HG03571 (cell line): ENCODE results near the gene DIP2C.
"Not testable (repeated sequence)": the region's sequence is repeated elsewhere in the genome, so short reads cannot be mapped to it uniquely, and the experiment has no call there.

Experiments used
- ATAC-seq: cut with Tn5 transposase; IDR thresholded peaks from one replicate; pipeline ENCODE4 v1.9.1; 2021; ENCODE audit not compliant: unreplicated experiment

The DIP2C gene

DNA sequence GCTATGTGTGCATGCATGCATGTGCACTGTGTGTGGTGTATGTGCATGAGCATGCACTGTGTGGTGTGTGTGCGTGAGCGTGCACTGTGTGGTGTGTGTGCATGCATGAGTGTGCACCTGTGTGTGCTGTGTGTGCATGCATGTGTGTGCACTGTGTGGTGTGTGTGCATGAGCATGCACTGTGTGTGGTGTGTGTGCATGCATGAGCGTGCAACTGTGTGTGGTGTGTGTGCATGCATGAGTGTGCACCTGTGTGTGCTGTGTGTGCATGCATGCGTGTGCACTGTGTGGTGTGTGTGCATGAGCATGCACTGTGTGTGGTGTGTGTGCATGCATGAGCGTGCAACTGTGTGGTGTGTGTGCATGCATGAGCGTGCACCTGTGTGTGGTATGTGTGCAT is 10.7 kb upstream of the DIP2C start:
- not testable (repeated sequence) for ATAC-seq

DNA sequence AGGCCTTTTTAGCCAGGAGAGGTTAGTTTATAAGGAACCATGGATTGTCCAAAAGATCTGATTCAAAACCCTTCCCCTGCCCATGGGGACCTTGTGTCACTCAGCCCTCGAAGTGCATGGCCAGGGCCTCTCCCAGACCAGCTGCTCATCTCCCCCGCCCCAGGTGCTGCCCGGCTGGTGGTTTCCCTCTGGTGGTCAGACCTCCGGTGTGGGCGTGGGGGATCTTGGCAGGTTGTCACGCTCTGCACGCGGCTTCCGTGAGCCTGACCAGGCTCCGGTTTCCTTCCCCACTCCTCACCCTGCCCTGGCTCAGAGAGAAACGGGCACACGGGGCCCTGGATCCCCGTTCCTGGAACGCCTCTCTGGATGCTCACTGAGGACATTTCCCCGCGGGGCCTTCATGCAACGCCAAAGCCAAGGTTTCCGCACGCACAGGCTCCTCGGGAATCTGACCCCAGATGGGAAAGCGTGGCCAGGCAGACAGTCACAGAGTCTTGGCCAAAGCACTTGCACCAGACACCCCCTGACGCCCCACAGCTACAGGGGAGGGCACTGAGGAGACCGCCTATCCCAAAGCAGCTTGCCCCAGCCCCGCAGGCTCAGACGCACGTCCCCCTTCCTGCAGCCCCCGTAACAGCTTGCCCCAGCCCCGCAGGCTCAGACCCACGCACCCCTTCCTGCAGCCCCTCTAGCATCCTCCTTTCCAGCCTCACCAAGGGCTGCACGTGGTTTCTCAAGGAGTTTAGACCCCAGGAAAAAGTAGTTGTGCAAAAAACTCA is 7.8 kb upstream of the DIP2C start:
- no peak for ATAC-seq

DNA sequence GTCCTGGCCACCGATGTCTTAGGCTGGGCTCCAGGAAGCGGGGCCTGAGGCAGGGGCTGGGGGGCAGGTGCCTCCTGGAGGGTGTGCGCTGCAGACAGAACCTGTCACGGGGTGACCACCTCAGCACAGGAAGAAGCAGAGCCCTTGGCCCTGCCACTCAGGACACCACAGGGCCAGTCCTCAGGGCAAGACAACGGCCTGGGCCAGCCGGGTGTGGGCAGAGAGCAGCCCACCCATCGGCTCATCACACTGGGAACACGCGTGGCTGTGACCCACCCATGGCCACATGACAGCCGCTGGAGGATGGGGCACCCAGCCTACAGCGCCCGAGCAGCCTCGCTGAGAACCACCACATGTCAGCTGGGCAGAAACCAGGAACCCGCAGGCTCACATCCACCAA is 5.9 kb upstream of the DIP2C start:
- ATAC-seq, result no peak

DNA sequence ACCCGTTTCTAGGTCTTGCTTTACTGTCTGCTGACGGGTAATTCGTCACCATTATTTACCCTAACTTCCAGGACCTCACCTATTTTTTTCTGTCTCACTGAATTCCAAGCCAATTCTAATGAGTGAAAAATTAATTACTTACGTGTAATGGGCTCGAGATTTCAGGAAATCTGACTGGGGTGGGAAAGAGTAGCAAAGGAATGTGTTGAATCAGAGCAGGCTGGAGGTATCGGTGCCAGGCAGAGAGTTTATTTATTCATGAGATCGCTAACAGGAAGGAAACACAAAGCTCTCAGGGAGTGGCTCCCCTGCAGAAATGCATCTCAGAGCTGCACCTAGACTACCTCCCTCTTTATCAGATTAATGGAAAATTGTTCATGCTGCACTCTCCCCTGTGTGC is 4.0 kb upstream of the DIP2C start:
- ATAC-seq, result no peak

DNA sequence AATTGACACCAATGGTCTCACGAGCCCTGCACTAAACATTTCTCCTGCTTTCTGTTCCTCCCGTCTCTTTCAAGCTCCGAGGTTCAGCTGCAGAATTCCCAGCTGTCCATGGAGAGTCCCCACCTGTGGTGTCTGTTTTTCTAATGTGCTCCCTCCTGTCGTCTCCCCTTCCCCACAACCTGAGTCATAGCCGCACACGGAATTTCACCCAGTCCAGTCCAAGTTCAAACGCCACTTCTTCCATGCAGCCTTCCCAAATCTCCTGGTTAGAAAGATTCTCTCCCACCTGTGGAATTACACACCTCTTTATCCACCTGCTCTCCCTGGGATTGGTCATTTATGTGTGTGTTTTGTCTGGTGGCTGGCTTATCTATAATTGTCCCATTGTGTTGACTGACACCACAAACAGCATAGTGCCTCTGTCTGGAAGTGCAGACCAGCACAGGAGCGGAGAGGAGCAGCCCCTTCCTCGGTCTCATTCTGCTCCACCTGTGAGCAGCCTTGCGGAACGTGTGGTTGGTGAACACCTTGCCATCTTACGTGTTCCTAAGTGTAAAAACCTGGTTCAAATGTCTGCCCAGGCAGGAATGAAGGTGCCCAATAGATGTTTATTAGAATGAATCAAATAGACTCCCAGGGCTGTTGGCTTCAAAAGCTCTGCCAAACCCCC is 3.3 kb upstream of the DIP2C start:
- ATAC-seq, result no peak

DNA sequence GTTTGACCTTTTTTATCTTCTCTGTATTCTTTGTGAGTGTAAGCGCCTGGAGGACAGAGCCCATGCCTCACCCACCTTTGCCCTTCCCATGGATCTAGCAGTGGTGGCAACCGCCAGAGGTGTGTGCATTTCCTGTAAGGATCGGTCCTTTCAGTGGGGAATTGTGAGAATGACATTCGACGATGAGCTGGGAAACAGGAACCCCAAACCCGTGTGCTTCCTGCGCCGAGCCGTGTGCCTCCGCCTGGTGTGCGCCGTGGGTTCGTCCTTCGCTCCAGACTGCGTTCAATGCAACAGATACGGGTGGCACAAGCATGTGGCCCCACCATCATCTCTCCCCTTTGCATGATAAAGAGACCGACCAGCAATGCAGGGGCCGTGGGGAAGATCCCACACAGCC is 1.7 kb upstream of the DIP2C start:
- no peak for ATAC-seq

DNA sequence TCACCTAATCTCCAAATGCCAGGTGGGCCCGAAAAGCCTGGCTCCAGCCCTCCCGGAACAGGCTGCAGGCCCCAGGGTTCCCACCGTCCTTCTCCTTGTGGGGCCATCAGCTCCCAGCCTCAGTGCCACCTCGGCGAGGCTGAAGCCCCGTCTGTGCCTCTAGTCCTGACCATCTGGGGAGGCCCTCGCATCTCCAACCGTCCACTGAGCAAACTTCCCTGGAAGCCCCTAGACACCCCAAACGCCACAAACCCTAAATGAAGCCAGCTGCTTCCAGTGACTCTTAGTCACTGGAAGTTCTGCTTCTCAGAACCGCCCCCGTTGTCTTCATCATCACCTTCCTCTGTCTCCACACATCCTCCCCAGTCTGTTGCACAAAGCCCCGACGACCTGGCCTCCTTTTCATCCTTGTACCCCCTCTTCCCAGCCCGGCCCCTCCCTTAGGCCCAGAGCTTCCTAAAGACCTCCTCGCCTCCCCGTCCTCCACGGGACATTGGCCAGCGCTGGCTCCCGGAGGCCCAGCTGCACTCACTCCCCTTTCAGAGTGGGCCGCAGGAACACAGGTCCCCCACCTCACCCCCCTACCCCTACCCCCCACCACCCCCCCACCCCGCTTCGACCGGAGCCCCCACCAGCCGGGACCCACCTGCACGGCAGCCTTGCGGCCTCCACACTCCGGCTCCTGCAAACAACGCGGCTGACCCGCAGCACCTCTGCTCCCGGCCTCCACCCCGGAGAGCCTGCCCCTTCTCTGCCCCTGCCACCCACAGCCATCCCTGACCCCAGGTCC is 1.1 kb upstream of the DIP2C start:
- no peak for ATAC-seq

DNA sequence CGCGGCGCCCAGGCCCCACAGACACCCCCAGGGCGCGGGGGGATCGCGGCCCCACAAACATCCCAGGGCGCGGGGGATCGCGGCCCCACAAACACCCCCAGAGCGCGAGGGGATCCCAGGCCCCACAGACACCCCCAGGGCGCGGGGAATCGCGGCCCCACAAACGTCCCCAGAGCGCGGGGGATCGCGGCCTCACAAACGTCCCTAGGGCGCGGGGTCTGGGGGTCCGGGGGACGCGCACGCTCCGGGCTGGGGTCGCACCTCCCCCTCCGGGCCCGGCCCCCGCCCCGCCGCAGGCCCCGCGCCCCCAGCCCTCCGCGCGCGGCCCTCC is 382 bp downstream of the DIP2C start:
- ATAC-seq, result no peak

DNA sequence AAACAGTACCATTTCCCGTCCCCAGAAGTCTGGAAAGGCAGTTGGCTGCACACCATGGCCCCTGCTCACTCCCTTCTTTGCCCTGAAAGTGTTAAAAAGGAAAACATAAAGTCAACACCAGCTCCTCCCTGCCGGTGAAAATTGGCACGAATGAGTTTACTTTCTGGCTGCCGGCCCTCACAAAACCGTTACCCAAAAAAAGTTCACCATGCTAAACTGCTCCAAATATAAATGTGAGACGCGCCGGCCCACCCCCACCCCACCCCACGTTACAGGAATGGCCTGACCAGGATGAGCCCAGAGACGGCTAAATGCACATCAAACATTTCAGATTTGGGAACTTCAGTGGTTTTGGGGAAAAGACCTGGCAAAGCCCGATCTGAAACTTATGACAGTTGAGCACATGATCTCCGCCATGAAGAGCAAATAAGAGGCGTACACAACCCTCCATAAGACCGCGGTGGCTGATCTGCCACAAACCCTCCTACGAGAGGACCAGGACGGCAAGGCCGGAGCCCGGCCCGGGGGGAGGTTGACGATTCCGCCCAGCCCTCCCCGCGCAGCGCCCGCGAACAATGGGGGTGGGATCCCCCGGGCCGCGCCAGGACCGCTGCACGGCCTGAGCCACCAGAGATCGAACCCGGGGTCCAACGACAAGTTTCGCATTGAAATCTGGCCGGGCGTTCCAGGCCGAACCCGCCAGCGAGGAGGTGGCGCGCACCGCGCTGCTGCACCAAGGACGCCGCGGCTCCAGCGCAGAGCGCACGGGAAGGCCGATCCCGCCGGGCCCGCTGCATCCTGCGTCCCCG is 952 bp downstream of the DIP2C start:
- ATAC-seq, result no peak

DNA sequence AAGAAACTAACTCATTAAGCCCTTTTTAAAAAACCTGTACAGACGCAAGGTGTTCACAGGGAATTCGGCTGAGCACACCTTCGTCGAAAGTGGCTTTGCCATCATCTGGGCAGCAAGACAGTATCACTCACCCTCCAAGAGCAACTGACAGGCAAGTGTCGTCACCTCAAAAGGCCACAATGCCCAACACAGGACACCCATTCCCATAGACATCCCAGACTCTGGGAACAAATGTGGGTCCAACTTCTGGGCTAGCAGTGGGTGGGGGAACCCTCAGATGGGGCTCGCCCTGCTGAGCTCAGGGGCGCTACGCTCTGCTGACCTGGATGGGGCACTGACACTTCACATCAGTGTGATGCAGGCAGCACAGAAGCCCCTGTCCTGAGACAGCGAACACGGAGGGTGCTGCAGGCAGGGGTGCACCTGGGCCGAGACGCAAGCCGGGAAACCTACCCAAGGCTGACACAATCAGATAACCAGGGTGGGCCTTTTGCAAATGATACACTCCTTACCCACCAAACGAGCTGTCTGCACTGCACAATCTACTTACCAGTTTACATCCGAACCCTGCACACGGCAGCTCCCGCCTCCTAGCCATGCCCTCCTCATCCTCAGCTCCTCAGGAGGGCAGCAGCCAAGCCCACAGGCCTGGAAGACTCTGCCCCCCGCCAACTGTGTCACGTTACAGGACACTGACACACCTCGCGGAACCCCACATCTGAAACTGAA is 1.7 kb downstream of the DIP2C start:
- no peak for ATAC-seq

DNA sequence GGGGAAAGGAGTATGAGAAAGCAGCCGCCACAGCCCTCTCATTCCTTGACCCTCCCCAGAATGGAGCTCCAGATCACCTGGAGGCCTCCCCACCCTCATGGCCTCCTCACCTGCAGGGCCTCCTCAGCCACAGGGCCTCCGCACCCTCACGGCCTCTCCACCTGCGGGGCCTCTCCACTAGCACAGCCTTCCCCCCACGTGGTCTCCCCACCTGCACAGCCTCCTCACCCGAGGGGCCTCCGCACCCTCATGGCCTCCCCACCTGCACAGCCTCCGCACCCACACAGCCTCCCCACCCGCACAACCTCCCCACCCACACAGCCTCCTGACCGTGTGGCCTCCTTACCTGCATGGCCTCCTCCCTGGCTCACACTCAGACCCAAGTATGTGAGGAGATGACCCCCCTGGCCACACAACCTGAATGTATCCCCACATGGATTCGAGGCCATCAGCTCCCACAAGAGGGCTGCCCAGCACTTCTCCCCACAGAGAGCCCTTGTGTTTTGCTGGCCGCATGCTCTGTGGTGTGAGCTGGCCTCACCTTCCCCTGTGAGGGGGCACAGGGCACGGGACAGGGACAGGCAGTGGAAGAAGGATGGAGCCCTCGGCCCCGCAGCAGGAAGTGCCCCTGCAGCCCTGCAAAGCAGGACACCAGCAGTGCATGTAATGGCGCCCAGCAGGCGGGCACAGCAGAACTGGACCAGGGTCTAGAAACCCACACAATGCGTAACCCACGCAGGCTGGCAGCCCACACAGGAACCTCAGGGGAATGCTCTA is 3.1 kb downstream of the DIP2C start:
- ATAC-seq, result no peak

DNA sequence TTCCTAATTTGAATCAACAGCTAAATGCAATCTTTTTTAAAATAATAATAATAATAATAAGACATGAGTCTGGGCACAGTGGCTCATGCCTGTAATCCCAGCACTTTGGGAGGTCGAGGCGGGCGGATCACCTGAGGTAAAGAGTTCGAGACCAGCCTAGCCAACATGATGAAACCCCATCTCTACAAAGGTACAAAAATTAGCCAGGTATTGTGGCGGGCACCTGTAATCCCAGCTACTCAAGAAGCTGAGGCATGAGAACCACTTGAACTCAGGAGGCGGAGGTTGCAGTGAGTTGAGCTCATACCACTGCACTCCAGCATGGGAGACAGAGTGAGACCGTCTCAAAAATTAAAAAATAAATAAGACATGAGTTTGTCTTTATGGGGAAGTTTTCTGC is 3.9 kb downstream of the DIP2C start:
- ATAC-seq, result no peak

DNA sequence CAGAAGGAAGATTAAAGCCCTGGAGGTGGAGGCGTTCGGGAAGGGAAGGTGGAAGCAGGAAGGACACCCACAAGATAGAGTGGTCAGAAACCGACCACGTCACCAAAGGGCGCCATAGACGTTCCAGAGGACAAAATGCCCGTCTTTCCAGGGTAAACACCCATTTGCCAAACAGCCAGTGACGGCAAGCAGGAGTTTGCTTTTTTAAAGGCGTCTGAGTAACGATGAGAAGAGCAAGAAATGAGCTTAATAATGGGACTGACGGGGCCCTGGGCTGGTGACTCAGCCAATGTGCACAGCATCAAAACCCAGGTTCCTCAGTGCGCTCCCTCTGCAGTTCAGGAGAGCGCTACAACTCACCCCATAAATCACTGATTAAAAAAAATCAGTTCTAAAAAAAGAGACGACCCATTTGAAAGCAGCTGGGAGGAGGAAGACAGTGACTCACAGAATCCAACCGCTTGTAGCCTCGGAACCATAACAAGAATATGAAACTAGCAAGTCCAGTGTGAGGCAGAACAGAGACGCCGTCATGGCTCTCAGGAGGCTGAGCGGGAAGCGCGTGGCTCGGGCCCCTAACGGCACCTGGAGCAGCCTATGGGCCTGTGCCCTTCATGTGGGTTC is 5.9 kb downstream of the DIP2C start:
- no peak for ATAC-seq

DNA sequence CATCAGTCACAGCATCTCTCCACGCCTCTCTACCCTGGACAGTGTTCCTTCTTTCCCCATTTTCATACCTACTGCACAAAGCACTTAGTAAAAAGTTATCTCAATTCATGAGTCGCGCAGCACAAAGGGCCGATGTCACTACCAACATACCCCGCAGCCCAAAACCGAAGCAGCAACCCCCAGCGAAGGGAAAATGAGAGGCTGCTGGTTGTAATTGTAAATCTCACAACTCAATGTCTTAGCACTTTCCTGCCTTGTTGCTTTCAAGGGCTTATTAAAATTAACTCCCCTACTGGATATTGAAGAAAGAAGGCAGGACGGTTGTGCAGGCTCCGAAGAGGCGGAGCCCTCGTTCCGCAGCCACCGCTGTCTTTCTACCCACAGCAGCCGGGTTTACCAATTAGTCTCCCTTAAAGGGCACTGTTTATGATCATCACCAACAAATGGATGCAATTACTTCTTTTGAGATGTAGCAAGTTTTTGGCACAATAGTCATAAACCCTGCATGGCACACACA is 6.5 kb downstream of the DIP2C start:
- no peak for ATAC-seq

DNA sequence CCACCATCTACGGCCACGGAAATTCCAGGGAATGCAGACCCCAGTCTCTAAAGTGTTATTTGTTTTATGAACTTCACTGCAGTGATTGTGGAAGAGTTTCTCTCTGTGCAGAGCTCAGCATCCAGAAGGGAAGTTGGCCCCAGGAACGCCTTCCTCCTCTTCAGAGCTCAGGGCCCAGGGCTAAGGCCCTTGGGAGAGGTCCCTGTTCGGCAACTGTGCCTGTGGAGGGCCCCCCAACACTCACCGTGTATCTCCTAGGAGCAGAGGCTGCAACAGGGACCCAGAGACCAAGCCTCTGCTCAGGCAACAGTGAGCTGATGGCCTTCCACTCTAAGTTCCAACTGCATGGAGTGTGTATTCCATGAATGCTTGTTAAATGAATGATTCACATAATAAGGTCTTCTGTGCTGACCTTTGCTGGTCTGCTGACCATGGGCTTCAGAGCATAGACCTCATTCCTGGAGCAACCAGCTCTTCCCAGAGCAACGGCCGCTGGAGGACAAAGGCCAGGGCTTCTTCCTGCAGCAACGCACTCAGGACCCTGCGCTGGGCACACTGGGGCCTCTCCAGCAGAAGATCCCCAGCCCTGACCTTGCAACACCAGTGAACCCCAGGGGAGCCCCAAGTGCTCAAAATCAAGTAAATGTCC is 7.7 kb downstream of the DIP2C start:
- ATAC-seq, result no peak

DNA sequence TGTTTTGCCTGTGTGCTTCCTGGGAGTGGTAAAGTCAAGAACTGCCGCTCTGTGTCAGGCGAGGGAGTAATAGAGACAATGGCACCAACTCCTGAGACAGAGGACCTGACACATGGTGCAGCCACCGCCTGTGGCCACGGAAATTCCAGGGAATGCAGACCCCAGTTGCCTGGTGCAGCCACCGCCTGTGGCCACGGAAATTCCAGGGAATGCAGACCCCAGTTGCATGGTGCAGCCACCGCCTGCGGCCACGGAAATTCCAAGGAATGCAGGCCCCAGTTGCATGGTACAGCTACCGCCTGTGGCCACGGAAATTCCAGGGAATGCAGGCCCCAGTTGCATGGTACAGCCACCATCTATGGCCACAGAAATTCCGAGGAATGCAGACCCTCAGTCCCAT is 8.7 kb downstream of the DIP2C start:
- ATAC-seq, result no peak

DNA sequence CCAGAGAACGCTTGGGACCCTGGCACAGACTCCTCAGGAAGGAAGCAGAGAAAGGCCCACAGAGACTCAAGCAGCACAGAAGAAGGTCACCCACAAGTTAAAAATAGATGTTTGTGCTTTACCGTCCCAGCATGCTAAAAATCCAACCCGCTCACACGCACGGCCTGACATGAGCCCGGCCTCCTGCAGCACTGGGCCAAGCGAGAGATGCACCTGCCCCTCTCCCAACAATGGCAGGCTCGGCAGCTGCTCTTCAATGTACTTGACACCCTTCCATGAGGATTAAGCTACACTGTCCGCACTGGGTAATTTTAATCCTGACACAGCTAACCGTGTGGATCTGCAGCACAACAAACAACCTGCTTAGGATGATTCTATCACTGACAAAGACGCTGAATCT is 9.3 kb downstream of the DIP2C start:
- ATAC-seq, result no peak

DNA sequence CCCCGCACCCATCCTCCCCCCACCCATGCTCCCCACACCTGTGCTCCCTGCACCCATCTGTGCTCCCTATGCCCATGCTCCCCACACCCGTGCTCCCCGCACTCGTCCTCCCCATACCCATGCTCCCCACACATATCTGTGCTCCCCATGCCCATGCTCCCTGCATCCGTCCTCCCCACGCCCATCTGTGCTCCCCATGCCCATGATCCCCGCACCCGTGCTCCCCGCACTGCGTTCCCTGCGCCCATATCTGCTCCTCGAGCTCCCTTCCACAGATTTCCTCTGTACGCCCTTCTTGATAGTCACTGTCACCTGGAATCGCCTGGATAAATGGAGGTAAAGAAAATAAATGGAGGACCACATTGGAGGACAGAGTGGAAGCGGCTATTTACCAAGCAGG is 9.9 kb downstream of the DIP2C start:
- ATAC-seq, result no peak

DNA sequence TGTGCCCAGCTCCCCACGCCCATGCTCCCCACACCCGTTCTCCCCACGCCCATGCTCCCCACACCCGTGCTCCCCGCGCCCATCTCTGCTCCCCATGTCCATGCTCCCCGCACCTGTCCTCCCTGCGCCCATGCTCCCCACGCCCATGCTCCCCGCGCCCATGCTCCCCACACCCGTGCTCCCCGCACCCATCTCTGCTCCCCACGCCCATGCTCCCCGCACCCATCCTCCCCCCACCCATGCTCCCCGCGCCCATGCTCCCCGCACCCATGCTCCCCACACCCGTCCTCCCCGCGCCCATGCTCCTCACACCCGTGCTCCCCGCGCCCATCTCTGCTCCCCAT is 10.8 kb downstream of the DIP2C start:
- not testable (repeated sequence) for ATAC-seq
